ENCODE results near the gene SMCO4.

The SMCO4 gene

DNA sequence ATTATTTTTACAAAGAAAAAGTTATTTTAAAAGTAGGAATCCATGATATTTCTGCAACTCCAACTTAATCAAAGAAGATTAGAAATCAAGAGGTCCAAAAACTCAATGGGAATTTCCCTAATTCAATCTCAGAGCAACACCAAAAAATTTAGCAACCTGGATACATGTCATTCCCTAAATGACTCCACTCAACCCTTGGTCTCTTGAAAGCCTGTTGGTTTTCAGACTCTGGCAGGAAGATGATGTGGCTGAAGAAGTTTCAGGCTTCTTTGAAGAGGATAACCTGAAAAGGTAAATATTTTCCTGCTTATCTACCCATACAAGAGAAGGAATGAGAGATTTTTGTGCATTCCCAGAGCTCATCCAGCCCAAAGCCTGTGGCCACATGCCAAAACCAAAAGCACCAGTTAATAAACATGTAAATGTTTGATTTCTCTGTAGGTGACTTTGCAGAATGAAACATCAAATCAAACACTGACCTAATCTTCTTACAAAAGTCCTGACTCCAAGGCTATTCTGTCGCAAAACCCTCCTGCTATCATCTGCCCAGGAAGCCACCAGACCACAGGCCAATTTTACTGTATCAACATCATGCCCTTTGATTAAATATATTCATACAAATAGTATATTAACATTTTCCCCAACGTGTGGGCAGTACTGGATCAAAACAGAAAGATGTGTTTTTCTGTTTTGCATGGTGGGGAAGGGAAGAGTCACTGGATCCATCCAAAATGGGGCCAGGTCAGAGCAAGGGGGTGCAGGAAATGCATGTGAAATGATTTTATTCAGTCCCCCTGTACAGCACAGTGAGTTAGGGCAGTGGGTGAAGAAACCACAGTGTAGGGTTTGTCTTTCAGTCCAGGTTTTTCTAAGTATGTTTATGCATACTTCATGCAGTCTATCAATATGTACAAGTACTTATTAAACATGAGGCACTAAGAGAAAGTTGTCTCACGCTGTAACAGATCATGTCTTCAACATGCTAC is 38.8 kb downstream of the SMCO4 start:
- H3K27ac ChIP-seq, result no peak overlapping the region
- CTCF ChIA-PET, result no interaction called here
- TF ChIP-seq, protein P1, sequence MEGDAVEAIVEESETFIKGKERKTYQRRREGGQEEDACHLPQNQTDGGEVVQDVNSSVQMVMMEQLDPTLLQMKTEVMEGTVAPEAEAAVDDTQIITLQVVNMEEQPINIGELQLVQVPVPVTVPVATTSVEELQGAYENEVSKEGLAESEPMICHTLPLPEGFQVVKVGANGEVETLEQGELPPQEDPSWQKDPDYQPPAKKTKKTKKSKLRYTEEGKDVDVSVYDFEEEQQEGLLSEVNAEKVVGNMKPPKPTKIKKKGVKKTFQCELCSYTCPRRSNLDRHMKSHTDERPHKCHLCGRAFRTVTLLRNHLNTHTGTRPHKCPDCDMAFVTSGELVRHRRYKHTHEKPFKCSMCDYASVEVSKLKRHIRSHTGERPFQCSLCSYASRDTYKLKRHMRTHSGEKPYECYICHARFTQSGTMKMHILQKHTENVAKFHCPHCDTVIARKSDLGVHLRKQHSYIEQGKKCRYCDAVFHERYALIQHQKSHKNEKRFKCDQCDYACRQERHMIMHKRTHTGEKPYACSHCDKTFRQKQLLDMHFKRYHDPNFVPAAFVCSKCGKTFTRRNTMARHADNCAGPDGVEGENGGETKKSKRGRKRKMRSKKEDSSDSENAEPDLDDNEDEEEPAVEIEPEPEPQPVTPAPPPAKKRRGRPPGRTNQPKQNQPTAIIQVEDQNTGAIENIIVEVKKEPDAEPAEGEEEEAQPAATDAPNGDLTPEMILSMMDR (conservative IDR thresholded peaks at IDR 0.05; ENCODE audit: low read depth), result no peak
- no peak for DNase-seq (ENCODE audit: low spot score)
- POLR2A ChIA-PET (ENCODE audit: low non-redundant PET), result no interaction called here

DNA sequence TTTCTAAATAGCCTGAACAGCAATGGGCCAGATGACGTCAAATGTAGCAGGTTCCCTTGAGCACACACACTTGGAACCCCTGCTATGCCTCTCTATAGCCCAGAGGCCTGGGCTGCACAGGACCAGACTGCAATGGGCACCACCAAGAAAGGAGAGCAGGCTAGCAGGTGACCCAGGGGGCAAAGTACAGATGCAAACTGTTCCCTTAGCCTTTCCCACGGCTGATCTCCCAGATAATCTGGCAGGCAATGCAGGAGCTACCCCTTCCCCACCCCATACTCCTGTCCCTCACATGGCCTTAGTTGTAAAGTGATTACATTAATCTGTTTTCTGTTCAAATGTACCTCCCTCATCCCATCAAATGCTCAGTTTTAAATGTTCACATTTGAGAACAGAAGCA is 41.3 kb downstream of the SMCO4 start:
- H3K27ac ChIP-seq, result no peak overlapping the region
- no peak for DNase-seq (ENCODE audit: low spot score)
- TF ChIP-seq, protein P1 (conservative IDR thresholded peaks at IDR 0.05; ENCODE audit: low read depth), result no peak
- CTCF ChIA-PET, result no interaction called here
- POLR2A ChIA-PET (ENCODE audit: low non-redundant PET), result no interaction called here

DNA sequence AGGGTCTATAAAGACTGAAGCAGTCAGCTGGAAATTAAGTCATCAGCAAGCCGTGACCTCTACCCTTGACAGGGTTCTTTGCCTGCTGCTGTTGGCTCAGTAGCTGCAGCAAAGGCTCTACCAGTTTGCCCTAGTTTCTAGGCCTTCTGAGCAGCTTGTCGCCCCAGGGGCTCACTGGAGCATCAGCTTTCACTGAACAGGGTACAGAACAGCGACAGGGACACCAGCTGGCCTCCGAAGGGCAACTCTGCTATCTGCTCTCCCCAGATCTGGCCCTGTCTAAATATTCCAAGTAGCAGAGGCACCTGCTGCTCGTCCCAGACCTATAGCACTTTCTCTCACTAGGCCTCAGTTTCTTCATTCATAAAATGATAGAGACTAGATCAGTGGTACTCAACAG is 42.4 kb downstream of the SMCO4 start:
- ChIA-PET POLR2A (ENCODE audit: low non-redundant PET) (no interaction called here), CTCF (no interaction called here)
- no peak for DNase-seq (ENCODE audit: low spot score)
- TF ChIP-seq, protein P1 (conservative IDR thresholded peaks at IDR 0.05; ENCODE audit: low read depth), result no peak
- no peak overlapping the region for H3K27ac ChIP-seq

DNA sequence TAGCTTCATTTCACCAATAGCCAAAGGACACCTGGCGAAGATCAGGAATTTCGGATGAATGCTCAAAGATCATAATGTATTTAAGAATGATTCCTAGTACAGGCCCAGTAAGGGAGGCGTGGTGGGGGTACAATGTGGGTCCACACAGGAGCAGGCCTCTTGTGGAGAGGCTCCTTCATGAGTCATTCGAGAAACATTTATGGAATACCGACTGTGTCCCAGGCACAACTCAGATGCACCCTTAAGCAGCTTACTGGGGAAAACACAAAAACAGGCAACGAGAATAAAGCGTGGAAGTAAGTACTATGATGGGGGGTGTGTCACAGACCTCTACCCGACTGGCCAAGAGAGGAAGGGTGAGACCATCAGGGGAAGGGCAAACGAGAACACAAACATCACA is 44.5 kb downstream of the SMCO4 start:
- peak; percentile 13 for DNase-seq (ENCODE audit: low spot score)
- no peak overlapping the region for H3K27ac ChIP-seq
- CTCF ChIA-PET, result no interaction called here
- POLR2A ChIA-PET (ENCODE audit: low non-redundant PET), result no interaction called here
- TF ChIP-seq, protein P1 (conservative IDR thresholded peaks at IDR 0.05; ENCODE audit: low read depth), result no peak

DNA sequence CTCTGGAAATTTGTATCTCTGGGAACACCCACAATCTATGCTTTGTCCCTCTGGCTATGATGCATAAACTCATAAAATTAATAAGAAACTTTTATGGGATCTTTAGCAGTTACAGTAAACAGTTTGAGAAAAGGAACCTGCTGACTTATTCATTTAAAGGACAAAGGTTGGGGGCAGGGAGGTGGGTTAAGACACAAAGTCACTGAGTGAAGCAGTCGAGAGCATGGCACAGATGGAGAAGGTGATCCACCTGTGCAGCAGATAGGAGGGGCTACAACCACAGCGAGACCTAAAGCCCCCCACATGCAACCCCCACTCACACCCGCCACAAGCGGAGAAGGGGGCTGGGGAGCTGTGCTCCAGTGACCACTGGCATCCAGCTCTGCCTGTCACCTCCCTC is 45.0 kb downstream of the SMCO4 start:
- POLR2A ChIA-PET (ENCODE audit: low non-redundant PET), result no interaction called here

DNA sequence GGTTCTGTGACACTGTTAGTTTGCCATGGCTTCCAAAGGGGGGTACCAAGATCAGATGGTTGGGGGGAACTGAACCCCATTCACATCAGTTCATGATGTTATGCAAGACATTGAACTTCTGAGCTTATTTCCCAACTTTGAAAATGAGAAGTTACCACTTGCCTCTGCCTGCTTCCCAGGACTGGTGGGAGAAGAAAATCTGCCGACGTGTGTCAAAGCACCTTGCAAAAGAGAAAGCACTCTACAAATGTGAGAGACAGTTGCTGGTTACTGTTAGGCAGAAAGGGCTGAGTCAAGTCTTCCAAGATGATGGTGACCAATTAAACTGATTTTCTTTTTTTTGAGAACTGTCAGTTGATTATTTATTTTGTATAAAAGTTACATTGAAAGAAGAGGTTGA is 45.6 kb downstream of the SMCO4 start:
- ChIA-PET POLR2A (ENCODE audit: low non-redundant PET) (no interaction called here), CTCF (no interaction called here)
- H3K27ac ChIP-seq, result no peak overlapping the region
- no peak for DNase-seq (ENCODE audit: low spot score)
- TF ChIP-seq, protein P1 (conservative IDR thresholded peaks at IDR 0.05; ENCODE audit: low read depth), result no peak

More for the DNA sequence above, 45.0 kb downstream of the SMCO4 start:
- TF ChIP-seq, protein P1 (conservative IDR thresholded peaks at IDR 0.05; ENCODE audit: low read depth), result no peak
- H3K27ac ChIP-seq, result no peak overlapping the region
- DNase-seq (ENCODE audit: low spot score), result no peak
- CTCF ChIA-PET, result no interaction called here
